VCaP (cell line): Measurements from ENCODE around the gene ZNF148.

Source experiments
- H3K27ac ChIP-seq: fragments of 450-650 bp; 2 replicates; pipeline ENCODE4 v1.5.1; 2017
- CTCF ChIP-seq: fragments of 450-650 bp; conservative IDR thresholded peaks from 2 replicates; pipeline ENCODE4 v1.5.1; 2017; ENCODE audit warnings: mild to moderate bottlenecking, moderate library complexity

The ZNF148 gene

GRCh38 chr3:125302932-125303331 is 72.2 kb downstream of the ZNF148 start:
- TF ChIP-seq CTCF = no peak

DNA sequence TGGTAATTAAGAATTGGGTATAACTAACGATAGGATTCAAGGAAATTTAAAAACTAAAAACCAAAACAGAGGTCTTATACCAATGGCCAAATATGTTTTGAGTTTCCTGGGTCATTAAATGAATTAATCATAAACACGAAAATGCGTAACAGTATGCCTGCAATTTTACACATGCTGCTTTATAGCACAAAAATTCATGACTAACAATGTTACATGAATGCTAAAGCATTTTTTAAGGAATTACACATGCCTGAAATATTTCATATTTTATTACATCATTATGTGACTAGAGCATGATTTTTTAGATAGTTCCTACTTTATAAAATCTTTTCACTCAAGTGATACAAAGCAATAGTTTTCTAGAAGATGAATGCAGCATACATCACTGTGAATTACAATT is 74.7 kb downstream of the ZNF148 start:
- no peak overlapping the region for H3K27ac ChIP-seq
- TF ChIP-seq CTCF = no peak

More at GRCh38 chr3:125302932-125303331, 72.2 kb downstream of the ZNF148 start:
- H3K27ac ChIP-seq = no peak overlapping the region

DNA sequence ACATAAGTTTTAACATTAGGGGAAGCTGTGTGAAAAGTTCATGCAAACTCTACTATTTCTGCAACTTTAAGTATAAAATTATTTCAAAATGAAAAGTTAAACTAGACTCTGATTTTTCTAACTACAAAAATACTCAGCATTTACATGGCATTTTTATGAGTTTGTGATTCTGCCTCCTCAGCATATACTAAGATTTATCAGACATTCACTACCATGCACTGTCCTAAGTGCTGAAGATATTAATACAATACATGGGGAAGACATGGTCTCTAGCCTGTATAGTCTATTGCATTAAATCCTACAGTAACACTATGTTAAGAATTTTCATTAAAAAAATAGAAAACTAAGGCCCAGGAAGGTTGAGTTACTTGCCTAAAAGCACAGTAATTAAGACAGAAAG is 80.7 kb downstream of the ZNF148 start:
- H3K27ac ChIP-seq = no peak overlapping the region
- no peak for TF ChIP-seq CTCF

DNA sequence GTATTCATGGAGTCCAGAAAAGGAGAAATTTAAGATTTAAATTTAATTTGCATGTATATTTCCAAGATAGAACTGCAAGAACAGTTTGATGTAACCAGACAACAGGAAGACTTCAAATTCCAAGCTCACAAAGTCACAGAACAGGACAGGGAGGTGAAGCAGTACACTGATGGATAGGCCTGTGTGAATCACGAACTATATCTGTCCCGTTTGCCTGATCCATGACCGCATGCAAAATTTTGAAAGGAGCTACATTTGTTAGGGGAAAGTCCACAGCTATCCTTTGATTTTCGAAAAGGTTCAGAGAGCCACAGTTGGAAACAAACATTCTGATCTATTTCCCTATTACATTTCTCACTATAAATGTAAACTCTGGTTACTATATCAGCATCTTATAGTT is 83.1 kb downstream of the ZNF148 start:
- TF ChIP-seq CTCF = no peak

DNA sequence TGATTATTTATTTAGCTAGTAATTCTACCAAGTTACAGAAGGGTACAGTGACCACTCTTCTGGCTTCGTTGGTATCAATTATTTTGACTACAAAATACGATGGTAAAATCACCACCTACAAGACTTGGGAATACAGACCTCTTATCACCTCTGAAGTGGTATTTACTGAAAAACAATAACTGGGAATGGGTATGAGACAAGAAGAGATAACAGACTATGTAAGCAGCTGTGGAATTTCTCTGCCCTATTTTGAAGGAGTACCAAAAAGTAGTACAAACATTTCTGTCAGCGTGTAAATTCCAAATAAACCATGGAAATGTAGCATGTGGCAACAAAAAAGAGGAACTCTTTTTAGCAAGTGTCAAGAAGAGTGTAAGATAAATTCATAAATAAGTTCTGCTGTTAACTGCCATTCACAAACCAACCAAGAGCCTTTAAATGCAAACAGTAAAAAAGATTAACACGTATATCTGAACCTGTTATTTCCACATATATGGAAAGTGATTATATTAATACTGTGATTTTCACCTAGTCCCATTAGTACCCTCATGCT is 85.6 kb downstream of the ZNF148 start:
- TF ChIP-seq CTCF = no peak
- no peak overlapping the region for H3K27ac ChIP-seq

More for the DNA sequence above, 83.1 kb downstream of the ZNF148 start:
- no peak overlapping the region for H3K27ac ChIP-seq

- TF ChIP-seq CTCF = no peak
- H3K27ac ChIP-seq = no peak overlapping the region
These were observed 87.9 kb downstream of the ZNF148 start for GRCh38 chr3:125287248-125287647.

- TF ChIP-seq CTCF = no peak
- H3K27ac ChIP-seq = no peak overlapping the region
These were observed 93.7 kb downstream of the ZNF148 start for GRCh38 chr3:125281381-125281780.
